A673 (cell line): ENCODE measurements around the gene ANP32B.

Source experiments
- EZH2 ChIP-seq: fragments of 200-600 bp; sonication (generic); IDR thresholded peaks from 2 replicates; pipeline ENCODE4 v1.6.1; 2017; ENCODE audit warnings: borderline replicate concordance, low read depth, mild to moderate bottlenecking, mixed read lengths, antibody characterized with exemption, low read length; ENCODE audit not compliant: poor library complexity, severe bottlenecking
- TF ChIP-seq, protein P1 (sequence below): fragments of 300-800, 200-600 bp; sonication (generic); conservative IDR thresholded peaks from 2 replicates; pipeline ENCODE4 v1.5.1; 2017; ENCODE audit warnings: low read depth, mild to moderate bottlenecking, antibody characterized with exemption, low read length, moderate library complexity, mixed read lengths

DNA sequence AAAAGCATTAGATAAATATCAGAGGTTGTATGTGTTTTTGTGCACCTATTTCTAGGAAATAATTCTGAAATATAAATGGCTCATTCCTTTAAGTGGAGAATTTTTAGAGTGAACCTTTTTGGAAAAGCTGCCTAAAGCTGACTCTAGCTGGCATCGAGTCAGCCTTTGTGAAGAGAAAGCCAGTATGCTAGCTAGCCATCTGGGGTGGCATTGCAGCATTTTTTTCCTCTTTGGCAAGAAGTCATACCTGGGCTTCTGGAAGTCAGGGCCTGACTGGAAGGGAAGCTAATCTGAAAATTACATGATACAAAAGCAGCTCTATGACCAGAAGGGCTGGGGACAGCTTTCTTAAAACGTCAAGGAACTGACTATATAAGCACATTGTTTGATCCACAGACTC is 19.7 kb downstream of the ANP32B start:
- TF ChIP-seq, protein P1, sequence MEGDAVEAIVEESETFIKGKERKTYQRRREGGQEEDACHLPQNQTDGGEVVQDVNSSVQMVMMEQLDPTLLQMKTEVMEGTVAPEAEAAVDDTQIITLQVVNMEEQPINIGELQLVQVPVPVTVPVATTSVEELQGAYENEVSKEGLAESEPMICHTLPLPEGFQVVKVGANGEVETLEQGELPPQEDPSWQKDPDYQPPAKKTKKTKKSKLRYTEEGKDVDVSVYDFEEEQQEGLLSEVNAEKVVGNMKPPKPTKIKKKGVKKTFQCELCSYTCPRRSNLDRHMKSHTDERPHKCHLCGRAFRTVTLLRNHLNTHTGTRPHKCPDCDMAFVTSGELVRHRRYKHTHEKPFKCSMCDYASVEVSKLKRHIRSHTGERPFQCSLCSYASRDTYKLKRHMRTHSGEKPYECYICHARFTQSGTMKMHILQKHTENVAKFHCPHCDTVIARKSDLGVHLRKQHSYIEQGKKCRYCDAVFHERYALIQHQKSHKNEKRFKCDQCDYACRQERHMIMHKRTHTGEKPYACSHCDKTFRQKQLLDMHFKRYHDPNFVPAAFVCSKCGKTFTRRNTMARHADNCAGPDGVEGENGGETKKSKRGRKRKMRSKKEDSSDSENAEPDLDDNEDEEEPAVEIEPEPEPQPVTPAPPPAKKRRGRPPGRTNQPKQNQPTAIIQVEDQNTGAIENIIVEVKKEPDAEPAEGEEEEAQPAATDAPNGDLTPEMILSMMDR = no peak
- no peak for TF ChIP-seq EZH2
